ENCODE data around the gene IPMK.

The IPMK gene

DNA sequence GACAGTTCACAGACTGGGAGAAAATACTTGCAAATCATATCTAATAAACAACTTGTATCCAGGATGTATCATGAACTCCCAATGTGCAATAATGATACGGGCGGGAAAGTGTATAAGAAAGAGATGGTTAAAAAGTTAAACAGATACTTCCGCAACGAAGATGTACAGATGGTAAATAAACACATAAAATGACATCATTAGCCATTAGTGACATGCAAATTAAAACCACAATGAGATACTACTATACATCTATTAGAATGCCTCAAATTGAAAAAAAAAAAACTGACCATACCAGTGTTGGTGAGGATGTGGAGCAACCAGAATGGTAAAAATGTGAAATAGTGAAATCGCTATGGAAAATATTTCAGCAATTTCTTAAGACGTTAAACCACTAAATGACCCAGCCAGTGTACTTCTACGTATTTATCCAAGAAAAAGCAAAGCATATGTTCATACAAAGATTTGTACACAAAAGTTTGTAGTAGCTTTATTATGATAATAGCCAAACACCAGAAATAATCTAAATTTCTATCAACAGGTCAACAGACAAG lies 83.5 kb downstream of the IPMK start:
- no peak for DNase-seq (ENCODE audit: low spot score)
- TF ChIP-seq, protein P1, sequence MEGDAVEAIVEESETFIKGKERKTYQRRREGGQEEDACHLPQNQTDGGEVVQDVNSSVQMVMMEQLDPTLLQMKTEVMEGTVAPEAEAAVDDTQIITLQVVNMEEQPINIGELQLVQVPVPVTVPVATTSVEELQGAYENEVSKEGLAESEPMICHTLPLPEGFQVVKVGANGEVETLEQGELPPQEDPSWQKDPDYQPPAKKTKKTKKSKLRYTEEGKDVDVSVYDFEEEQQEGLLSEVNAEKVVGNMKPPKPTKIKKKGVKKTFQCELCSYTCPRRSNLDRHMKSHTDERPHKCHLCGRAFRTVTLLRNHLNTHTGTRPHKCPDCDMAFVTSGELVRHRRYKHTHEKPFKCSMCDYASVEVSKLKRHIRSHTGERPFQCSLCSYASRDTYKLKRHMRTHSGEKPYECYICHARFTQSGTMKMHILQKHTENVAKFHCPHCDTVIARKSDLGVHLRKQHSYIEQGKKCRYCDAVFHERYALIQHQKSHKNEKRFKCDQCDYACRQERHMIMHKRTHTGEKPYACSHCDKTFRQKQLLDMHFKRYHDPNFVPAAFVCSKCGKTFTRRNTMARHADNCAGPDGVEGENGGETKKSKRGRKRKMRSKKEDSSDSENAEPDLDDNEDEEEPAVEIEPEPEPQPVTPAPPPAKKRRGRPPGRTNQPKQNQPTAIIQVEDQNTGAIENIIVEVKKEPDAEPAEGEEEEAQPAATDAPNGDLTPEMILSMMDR (IDR thresholded peaks at IDR 0.05; ENCODE audit: extremely low read depth, missing control alignments) = no peak

DNA sequence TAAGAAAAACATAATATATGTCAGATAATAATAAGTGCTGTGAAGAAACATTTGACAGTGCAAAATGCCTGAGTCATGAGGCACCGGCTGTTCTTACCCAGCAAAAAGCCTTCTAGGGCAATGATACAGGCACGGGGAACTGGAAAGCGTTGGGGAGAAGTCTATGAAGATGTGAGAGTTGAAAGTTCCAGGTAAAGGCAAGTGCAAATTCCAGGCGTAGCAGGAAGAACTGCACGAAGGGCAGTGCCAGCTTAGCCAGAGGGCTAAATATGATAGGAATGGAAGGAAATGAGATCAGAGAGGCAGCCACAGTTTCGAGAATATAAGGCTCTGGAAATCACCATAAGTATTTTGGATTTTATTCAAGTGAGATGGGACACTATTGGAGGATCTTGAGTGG lies 87.0 kb downstream of the IPMK start:
- no peak for DNase-seq (ENCODE audit: low spot score)
- TF ChIP-seq, protein P1 (IDR thresholded peaks at IDR 0.05; ENCODE audit: extremely low read depth, missing control alignments) = no peak

DNA sequence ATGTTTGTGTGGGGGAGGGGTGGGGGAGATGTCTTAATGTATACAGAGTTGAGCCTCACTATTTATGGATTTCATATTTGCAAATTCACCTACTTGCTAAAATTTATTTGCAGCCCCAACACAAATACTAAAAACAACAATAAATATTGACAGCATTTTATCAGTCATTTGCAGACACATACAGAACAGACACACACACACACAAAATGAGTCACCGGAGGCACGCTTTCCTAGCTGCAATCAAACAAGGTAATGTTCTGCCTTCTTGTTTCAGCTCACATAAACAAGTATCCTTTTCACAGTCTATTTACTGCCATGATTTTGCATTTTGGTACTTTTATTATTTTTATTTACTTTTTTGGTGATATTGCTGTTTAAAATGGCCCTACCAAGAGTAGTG lies 88.5 kb downstream of the IPMK start:
- TF ChIP-seq, protein P1 (IDR thresholded peaks at IDR 0.05; ENCODE audit: extremely low read depth, missing control alignments) = no peak
- DNase-seq (ENCODE audit: low spot score) = no peak

DNA sequence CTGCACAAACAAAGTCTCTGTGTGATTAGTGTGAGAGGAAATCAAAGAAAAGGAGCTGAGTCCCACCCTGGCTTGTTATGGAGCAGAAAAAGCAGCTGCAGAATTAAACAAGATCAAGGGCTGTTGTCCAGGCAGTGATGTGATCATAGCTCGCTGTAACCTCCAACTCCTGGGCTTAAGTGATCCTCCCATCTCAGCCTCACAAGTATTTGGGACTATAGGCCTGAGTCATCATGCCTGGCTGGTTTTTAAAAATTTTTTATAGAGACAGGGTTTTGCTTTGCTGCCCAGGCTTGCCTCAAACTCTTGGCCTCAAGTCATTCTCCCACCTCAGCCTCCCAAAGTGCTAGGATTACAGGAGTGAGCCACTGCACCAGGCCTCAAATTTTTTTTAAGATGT lies 88.9 kb downstream of the IPMK start:
- TF ChIP-seq, protein P1 (IDR thresholded peaks at IDR 0.05; ENCODE audit: extremely low read depth, missing control alignments) = no peak
- DNase-seq (ENCODE audit: low spot score) = no peak

DNA sequence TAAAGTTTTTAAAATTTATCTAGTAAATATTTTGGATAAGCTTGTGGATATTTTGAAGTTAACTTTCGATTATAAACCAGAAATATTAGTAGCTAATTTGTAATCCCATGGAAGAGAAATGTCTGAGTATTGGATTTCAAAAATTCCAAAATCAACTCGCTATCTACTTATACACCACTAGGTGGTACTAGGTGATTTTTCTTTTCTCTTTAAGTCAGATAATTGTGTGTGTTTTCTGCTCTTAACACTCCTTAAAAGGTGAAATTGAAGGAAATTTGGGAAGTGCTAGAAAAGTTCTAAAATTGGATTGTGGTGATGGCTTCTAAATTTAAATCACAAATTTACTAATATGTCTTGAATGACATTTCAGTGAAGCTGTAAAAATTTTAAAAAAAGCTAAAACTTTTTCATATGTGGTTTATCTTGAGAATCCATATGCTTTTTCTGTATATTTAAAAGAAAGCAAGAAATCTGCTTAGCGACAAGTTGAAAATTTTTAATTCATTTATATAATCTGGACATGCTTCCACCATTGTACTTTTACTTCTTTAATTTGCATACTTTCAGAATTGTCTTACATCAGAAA lies 90.2 kb downstream of the IPMK start:
- peak; percentile 30 for DNase-seq (ENCODE audit: low spot score)
- TF ChIP-seq, protein P1 (IDR thresholded peaks at IDR 0.05; ENCODE audit: extremely low read depth, missing control alignments) = peak; percentile 10

DNA sequence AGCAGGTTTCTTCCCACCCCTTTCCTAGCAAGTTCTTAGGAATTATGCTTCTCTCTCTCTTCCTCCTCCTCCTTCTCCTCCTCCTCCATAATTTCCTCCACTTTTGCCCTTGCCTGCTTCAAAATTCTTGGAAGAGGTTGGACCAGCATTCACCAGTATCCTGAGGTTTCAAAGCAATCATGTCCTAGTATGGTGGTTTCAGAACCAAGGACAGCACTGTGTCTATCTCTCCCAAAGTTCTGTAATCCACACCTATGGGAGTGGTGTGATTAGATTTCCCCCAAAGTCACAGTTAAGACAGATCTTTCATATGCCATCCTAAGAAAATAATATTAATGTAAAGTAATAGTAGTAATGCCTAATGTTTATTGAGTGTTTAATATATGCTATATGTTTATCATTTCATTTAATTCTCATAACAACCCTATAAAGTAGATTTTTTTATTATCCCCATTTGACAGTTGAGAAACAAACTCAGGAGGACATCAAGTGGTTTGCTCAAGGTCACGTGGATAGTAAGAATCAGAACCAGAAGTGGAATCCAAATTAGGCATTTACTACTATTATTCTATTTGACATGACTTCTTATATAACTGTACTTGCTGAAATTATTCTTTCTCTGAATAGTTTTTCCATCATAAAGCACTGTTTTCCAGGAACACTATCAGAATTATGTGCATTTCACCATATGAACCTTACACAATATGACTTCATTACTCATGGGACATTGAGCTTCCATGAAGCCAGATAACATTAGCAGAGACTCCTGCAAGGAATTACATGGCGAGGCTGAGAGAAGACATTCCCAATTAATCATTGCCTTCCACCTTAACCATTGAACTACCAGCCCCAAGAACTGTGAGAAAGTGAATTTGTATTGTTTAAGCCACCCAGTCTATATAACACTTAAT lies 91.4 kb downstream of the IPMK start:
- TF ChIP-seq, protein P1 (IDR thresholded peaks at IDR 0.05; ENCODE audit: extremely low read depth, missing control alignments) = no peak
- DNase-seq (ENCODE audit: low spot score) = no peak

DNA sequence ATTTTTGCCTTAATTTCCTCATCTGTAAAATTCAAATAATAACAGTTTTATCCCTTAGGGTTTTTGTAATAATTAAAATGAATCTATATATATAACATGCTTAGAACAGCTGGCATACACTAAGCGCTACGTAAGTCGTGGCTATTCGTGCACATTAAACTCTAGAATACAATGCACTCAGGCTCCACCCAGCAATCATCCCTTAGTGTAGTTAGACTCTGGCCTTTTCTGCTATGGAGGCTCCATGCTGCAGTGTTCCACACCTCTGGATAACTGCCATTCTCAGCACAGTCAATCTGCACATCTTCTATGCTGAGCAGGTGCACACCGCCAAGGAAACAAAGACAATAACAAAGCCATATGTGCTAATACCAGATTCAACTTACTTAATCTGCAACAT lies 92.9 kb downstream of the IPMK start:
- TF ChIP-seq, protein P1 (IDR thresholded peaks at IDR 0.05; ENCODE audit: extremely low read depth, missing control alignments) = no peak
- no peak for DNase-seq (ENCODE audit: low spot score)
